Activated CD8-positive, alpha-beta T cell treated with anti-CD3 and anti-CD28 coated beads for 36 hours (primary cell): ENCODE results near the gene TNFAIP6. TPM values are rescaled to one million over a fixed set of nuclear protein-coding genes. Genes with fewer than 3 reads are reported as not detected.

Experiments used
- ATAC-seq: fragments of 200-7000 bp; cut with Tn5 transposase; one replicate; pipeline ENCODE4 v1.10.0; 2021; ENCODE audit warnings: mild to moderate bottlenecking, moderate library complexity
- CTCF ChIA-PET: fragments of 350-600 bp; sonication (Branson Sonifier 250); formaldehyde crosslinking; loops from one replicate; lab custom pipeline; 2021; ENCODE audit warnings: antibody characterized with exemption; lab: Charles Lee
- POLR2A ChIA-PET: fragments of 350-600 bp; sonication (Branson Sonifier 250); formaldehyde crosslinking; loops from one replicate; lab custom pipeline; 2021; ENCODE audit warnings: antibody characterized with exemption; lab: Charles Lee
- DNase-seq: peaks from one replicate; pipeline ENCODE4 v3.0.0-alpha.2; 2020
- H3K27ac Mint-ChIP-seq: one replicate; pipeline ENCODE4 v1.8.0; 2021; ENCODE audit warnings: mild to moderate bottlenecking, mixed read lengths
- H3K27me3 Mint-ChIP-seq: one replicate; pipeline ENCODE4 v1.8.0; 2021; ENCODE audit warnings: mixed read lengths
- H3K36me3 Mint-ChIP-seq: one replicate; pipeline ENCODE4 v1.8.0; 2021; ENCODE audit warnings: low read depth, mixed read lengths
- H3K4me1 Mint-ChIP-seq: one replicate; pipeline ENCODE4 v1.8.0; 2021; ENCODE audit warnings: low read depth, mixed read lengths
- H3K4me3 Mint-ChIP-seq: one replicate; pipeline ENCODE4 v1.8.0; 2021; ENCODE audit warnings: mild to moderate bottlenecking, moderate library complexity, mixed read lengths
- H3K9me3 Mint-ChIP-seq: one replicate; pipeline ENCODE4 v1.8.0; 2021; ENCODE audit warnings: mixed read lengths
- CTCF ChIP-seq: fragments of 200-600 bp; IDR thresholded peaks from one replicate; pipeline ENCODE4 v1.8.0; 2022; ENCODE audit warnings: antibody characterized with exemption, mild to moderate bottlenecking
- intact Hi-C: fragments of 100-400 bp; cut with micrococcal nuclease; formaldehyde crosslinking; loops from one replicate; pipeline ENCODE4 v1.10.0; 2022
- total RNA-seq, 2 experiments: library from RNA; stranded (reverse); gene quantifications; one replicate each; pipeline ENCODE4 v1.2.3, GENCODE V29; 2021

The TNFAIP6 gene
- total RNA-seq, 2 experiments from 2014 or later, result not detected

GRCh38 chr2:151350579-151351195 lies 6.7 kb upstream of the TNFAIP6 start:
- H3K27me3 Mint-ChIP-seq, result peaks cover 2% of the 10 kb centered on the region
- H3K9me3 Mint-ChIP-seq, result no peaks in the 10 kb centered on the region
- ATAC-seq, result no peak
- POLR2A ChIA-PET, result no interaction called here
- H3K36me3 Mint-ChIP-seq, result no peaks in the 10 kb centered on the region
- DNase-seq, result no peak
- H3K4me3 Mint-ChIP-seq, result no peak overlapping the region
- no peak for TF ChIP-seq CTCF
- intact Hi-C loops, result no loop called here
- CTCF ChIA-PET, result no interaction called here
- no peak overlapping the region for H3K27ac Mint-ChIP-seq
- no peaks in the 10 kb centered on the region for H3K4me1 Mint-ChIP-seq

- H3K27ac Mint-ChIP-seq, result no peak overlapping the region
- H3K9me3 Mint-ChIP-seq, result no peaks in the 10 kb centered on the region
- CTCF ChIA-PET, result no interaction called here
Measured at GRCh38 chr2:151353995-151354394, 3.4 kb upstream of the TNFAIP6 start.

DNA sequence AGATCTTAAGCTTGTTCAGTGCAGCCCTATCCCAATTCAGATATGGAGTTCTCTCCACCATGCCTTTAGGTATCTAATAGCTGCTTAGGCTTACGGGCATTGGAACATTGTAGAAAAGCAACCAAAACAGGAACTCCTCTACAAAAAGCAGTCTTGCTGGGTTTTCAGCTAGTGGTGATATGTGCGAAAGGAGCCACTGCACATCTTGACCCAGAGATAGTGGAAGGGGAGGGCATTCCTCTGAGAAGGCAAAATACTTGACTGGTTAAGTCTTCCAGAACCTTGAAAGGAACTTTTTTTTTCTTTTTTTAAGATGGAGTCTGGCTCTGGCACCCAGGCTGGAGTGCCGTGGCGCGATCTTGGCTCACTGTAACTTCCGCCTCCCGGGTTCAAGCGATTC lies 2.6 kb upstream of the TNFAIP6 start:
- TF ChIP-seq CTCF, result no peak
- Mint-ChIP-seq H3K36me3 (no peaks in the 10 kb centered on the region), H3K4me1 (no peaks in the 10 kb centered on the region), H3K9me3 (no peaks in the 10 kb centered on the region), H3K4me3 (no peak overlapping the region), H3K27ac (no peak overlapping the region), H3K27me3 (peaks cover 2% of the 10 kb centered on the region)
- ATAC-seq (no peak), DNase-seq (no peak)
- ChIA-PET POLR2A (no interaction called here), CTCF (no interaction called here)
- intact Hi-C loops, result no loop called here

More at GRCh38 chr2:151353995-151354394, 3.4 kb upstream of the TNFAIP6 start:
- no peak for ATAC-seq
- H3K4me1 Mint-ChIP-seq, result no peaks in the 10 kb centered on the region
- TF ChIP-seq CTCF, result no peak
- H3K36me3 Mint-ChIP-seq, result no peaks in the 10 kb centered on the region
- peaks cover 2% of the 10 kb centered on the region for H3K27me3 Mint-ChIP-seq
- no peak overlapping the region for H3K4me3 Mint-ChIP-seq
- POLR2A ChIA-PET, result no interaction called here
- intact Hi-C loops, result no loop called here
- no peak for DNase-seq

- DNase-seq (no peak), ATAC-seq (no peak)
- H3K36me3 Mint-ChIP-seq, result no peaks in the 10 kb centered on the region
- peaks cover 2% of the 10 kb centered on the region for H3K27me3 Mint-ChIP-seq
- H3K9me3 Mint-ChIP-seq, result no peaks in the 10 kb centered on the region
- CTCF ChIA-PET, result no interaction called here
- no peak overlapping the region for H3K27ac Mint-ChIP-seq
- no peak overlapping the region for H3K4me3 Mint-ChIP-seq
- POLR2A ChIA-PET, result no interaction called here
- TF ChIP-seq CTCF, result no peak
- intact Hi-C loops, result no loop called here
- H3K4me1 Mint-ChIP-seq, result no peaks in the 10 kb centered on the region
Measured at GRCh38 chr2:151358166-151358970, 976 bp downstream of the TNFAIP6 start.

- Mint-ChIP-seq H3K27me3 (no peaks in the 10 kb centered on the region), H3K27ac (no peak overlapping the region), H3K4me1 (no peaks in the 10 kb centered on the region), H3K4me3 (no peak overlapping the region), H3K36me3 (no peaks in the 10 kb centered on the region), H3K9me3 (no peaks in the 10 kb centered on the region)
- CTCF ChIA-PET, result no interaction called here
- ATAC-seq (no peak), DNase-seq (no peak)
- intact Hi-C loops, result no loop called here
- TF ChIP-seq CTCF, result no peak
- POLR2A ChIA-PET, result no interaction called here
Measured at GRCh38 chr2:151359768-151360461, 2.5 kb downstream of the TNFAIP6 start.
